ENCODE data around the gene GFM2.

GFM2 gene

DNA sequence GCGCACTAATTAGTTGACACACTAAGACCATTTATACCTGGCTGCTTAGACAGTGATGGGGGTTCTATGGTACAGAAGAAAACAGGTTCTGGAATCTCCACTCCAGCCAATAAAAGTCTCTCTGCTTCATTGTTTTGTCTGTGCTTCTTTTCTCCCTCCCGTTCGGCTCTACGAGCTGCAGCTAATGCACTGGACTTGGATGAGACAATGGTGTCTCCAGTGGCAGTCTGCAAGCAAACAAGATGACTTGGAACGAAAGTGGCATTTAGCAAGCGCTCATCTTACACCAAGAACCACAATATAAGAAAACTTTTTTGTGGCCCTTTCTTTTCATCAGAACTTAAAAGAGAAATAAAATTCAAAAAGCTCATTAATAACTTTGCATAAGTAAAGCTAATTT lies 30.2 kb downstream of the GFM2 start:
- Histone ChIP-seq H3K9ac (ENCODE audit: low read length) (no peak overlapping the region), H3K9me3 (ENCODE audit: control insufficient read depth, low read length) (no peaks in the 10 kb centered on the region), H3K79me1 (replicated peaks; ENCODE audit: low read length, poor library complexity, severe bottlenecking) (no peaks in the 10 kb centered on the region), H3K23ac (ENCODE audit: low read length in 2 of 2) (no peak overlapping the region), H2BK5ac (ENCODE audit: low read depth, low read length, poor library complexity, severe bottlenecking) (no peak overlapping the region), H3K27me3 (ENCODE audit: control insufficient read depth in 1 of 2, insufficient read depth in 1 of 2, low read length in 2 of 2) (no peaks in the 10 kb centered on the region), H2BK15ac (ENCODE audit: low read depth, poor library complexity, severe bottlenecking) (no peak overlapping the region), H4K8ac (ENCODE audit: low read length) (no peak overlapping the region), H4K91ac (ENCODE audit: low read length) (no peak overlapping the region), H3K36me3 (ENCODE audit: control insufficient read depth in 1 of 2, insufficient read depth in 2 of 2, low read depth in 1 of 2, low read length in 2 of 2) (peaks cover 3 to 92% of the 10 kb centered on the region in 2 experiments), H2BK12ac (ENCODE audit: low read length in 2 of 2) (no peak overlapping the region), H3K18ac (ENCODE audit: low read depth in 1 of 2, low read length in 2 of 2) (no peak overlapping the region), H3K4me3 (ENCODE audit: insufficient read depth in 1 of 2, low read depth in 1 of 2, low read length in 2 of 2) (no peak overlapping the region), H3K4ac (ENCODE audit: low read depth in 1 of 2, low read length in 2 of 2) (no peak overlapping the region), H3K27ac (ENCODE audit: low read length, poor library complexity, severe bottlenecking) (no peak overlapping the region), H2BK120ac (ENCODE audit: low read depth, low read length) (no peak overlapping the region), H3K14ac (ENCODE audit: low read length in 2 of 2) (no peak overlapping the region), H2AK5ac (ENCODE audit: low read length, severe bottlenecking) (no peak overlapping the region), H2AFZ (ENCODE audit: low read depth, low read length) (no peak overlapping the region), H3K4me2 (ENCODE audit: low read length, poor library complexity, severe bottlenecking) (no peak overlapping the region), H3K4me1 (ENCODE audit: control insufficient read depth, insufficient read depth, low read depth, low read length) (no peaks in the 10 kb centered on the region)
- DNase-seq, result no peak
- WGBS, result 97% methylated on average over 5 of the region's 6 CpGs

GRCh38 chr5:74725331-74725730 lies 41.6 kb downstream of the GFM2 start:
- WGBS, result 95% methylated on average over 1 of the region's 1 CpG

DNA sequence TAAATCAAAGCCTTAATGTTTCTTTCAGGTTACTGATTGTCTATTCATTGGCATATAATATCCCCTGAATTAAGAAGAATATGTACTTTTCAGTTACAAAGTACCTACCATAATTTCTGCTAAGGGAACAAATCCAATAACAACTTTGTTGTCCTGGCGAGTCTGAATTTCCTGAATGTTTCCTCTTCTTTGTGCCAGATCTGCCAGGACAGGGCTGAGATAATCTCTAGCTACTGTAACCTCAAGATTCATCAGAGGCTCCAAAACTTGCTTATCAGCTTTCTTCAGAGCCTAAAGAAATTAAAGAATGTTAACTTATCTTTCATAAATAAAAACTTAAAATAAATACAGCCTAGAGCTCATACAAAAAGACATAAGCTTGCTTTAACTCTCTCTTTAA lies 44.6 kb downstream of the GFM2 start:
- Histone ChIP-seq H3K27me3 (ENCODE audit: control insufficient read depth in 1 of 2, insufficient read depth in 1 of 2, low read length in 2 of 2) (no peaks in the 10 kb centered on the region), H2BK120ac (ENCODE audit: low read depth, low read length) (no peak overlapping the region), H3K23ac (ENCODE audit: low read length in 2 of 2) (no peak overlapping the region), H3K4me3 (ENCODE audit: insufficient read depth in 1 of 2, low read depth in 1 of 2, low read length in 2 of 2) (no peak overlapping the region), H3K36me3 (ENCODE audit: control insufficient read depth in 1 of 2, insufficient read depth in 2 of 2, low read depth in 1 of 2, low read length in 2 of 2) (peaks cover 2 to 96% of the 10 kb centered on the region in 2 experiments), H3K9ac (ENCODE audit: low read length) (no peak overlapping the region), H3K9me3 (ENCODE audit: control insufficient read depth, low read length) (no peaks in the 10 kb centered on the region), H3K79me1 (replicated peaks; ENCODE audit: low read length, poor library complexity, severe bottlenecking) (peaks cover 4% of the 10 kb centered on the region), H2BK15ac (ENCODE audit: low read depth, poor library complexity, severe bottlenecking) (no peak overlapping the region), H4K8ac (ENCODE audit: low read length) (no peak overlapping the region), H3K4me1 (ENCODE audit: control insufficient read depth, insufficient read depth, low read depth, low read length) (no peaks in the 10 kb centered on the region), H3K27ac (ENCODE audit: low read length, poor library complexity, severe bottlenecking) (no peak overlapping the region), H2AFZ (ENCODE audit: low read depth, low read length) (no peak overlapping the region), H3K14ac (ENCODE audit: low read length in 2 of 2) (no peak overlapping the region), H4K91ac (ENCODE audit: low read length) (no peak overlapping the region), H2AK5ac (ENCODE audit: low read length, severe bottlenecking) (no peak overlapping the region), H2BK12ac (ENCODE audit: low read length in 2 of 2) (no peak overlapping the region), H3K18ac (ENCODE audit: low read depth in 1 of 2, low read length in 2 of 2) (no peak overlapping the region), H3K4ac (ENCODE audit: low read depth in 1 of 2, low read length in 2 of 2) (no peak overlapping the region), H3K4me2 (ENCODE audit: low read length, poor library complexity, severe bottlenecking) (no peak overlapping the region), H2BK5ac (ENCODE audit: low read depth, low read length, poor library complexity, severe bottlenecking) (no peak overlapping the region)
- DNase-seq, result no peak
- 96% methylated on average over 1 of the region's 1 CpG for WGBS

More at GRCh38 chr5:74725331-74725730, 41.6 kb downstream of the GFM2 start:
- H3K4ac ChIP-seq (ENCODE audit: low read depth in 1 of 2, low read length in 2 of 2), result no peak overlapping the region
- no peaks in the 10 kb centered on the region for H3K27me3 ChIP-seq (ENCODE audit: control insufficient read depth in 1 of 2, insufficient read depth in 1 of 2, low read length in 2 of 2)
- H3K14ac ChIP-seq (ENCODE audit: low read length in 2 of 2), result no peak overlapping the region
- H3K4me2 ChIP-seq (ENCODE audit: low read length, poor library complexity, severe bottlenecking), result no peak overlapping the region
- H3K9ac ChIP-seq (ENCODE audit: low read length), result no peak overlapping the region
- DNase-seq, result no peak
- H3K36me3 ChIP-seq (ENCODE audit: control insufficient read depth in 1 of 2, insufficient read depth in 2 of 2, low read depth in 1 of 2, low read length in 2 of 2), result peaks cover 2 to 98% of the 10 kb centered on the region in 2 experiments
- H3K4me3 ChIP-seq (ENCODE audit: insufficient read depth in 1 of 2, low read depth in 1 of 2, low read length in 2 of 2), result no peak overlapping the region
- H3K18ac ChIP-seq (ENCODE audit: low read depth in 1 of 2, low read length in 2 of 2), result no peak overlapping the region
- peaks cover 1% of the 10 kb centered on the region for H3K79me1 ChIP-seq (replicated peaks; ENCODE audit: low read length, poor library complexity, severe bottlenecking)
- H2BK5ac ChIP-seq (ENCODE audit: low read depth, low read length, poor library complexity, severe bottlenecking), result no peak overlapping the region
- no peaks in the 10 kb centered on the region for H3K4me1 ChIP-seq (ENCODE audit: control insufficient read depth, insufficient read depth, low read depth, low read length)
- H4K8ac ChIP-seq (ENCODE audit: low read length), result no peak overlapping the region
- no peak overlapping the region for H2BK120ac ChIP-seq (ENCODE audit: low read depth, low read length)
- no peak overlapping the region for H2AFZ ChIP-seq (ENCODE audit: low read depth, low read length)
- H3K9me3 ChIP-seq (ENCODE audit: control insufficient read depth, low read length), result no peaks in the 10 kb centered on the region
- no peak overlapping the region for H3K23ac ChIP-seq (ENCODE audit: low read length in 2 of 2)
- H2BK15ac ChIP-seq (ENCODE audit: low read depth, poor library complexity, severe bottlenecking), result no peak overlapping the region
- H2BK12ac ChIP-seq (ENCODE audit: low read length in 2 of 2), result no peak overlapping the region
- no peak overlapping the region for H3K27ac ChIP-seq (ENCODE audit: low read length, poor library complexity, severe bottlenecking)
- no peak overlapping the region for H2AK5ac ChIP-seq (ENCODE audit: low read length, severe bottlenecking)
- no peak overlapping the region for H4K91ac ChIP-seq (ENCODE audit: low read length)

- 67% methylated on average over 1 of the region's 1 CpG for WGBS
- H3K27me3 ChIP-seq (ENCODE audit: control insufficient read depth in 1 of 2, insufficient read depth in 1 of 2, low read length in 2 of 2), result no peaks in the 10 kb centered on the region
- H3K4me1 ChIP-seq (ENCODE audit: control insufficient read depth, insufficient read depth, low read depth, low read length), result no peaks in the 10 kb centered on the region
- H3K4ac ChIP-seq (ENCODE audit: low read depth in 1 of 2, low read length in 2 of 2), result no peak overlapping the region
- no peak overlapping the region for H3K14ac ChIP-seq (ENCODE audit: low read length in 2 of 2)
- no peak overlapping the region for H2BK12ac ChIP-seq (ENCODE audit: low read length in 2 of 2)
- no peaks in the 10 kb centered on the region for H3K9me3 ChIP-seq (ENCODE audit: control insufficient read depth, low read length)
- H2AK5ac ChIP-seq (ENCODE audit: low read length, severe bottlenecking), result no peak overlapping the region
- H3K23ac ChIP-seq (ENCODE audit: low read length in 2 of 2), result no peak overlapping the region
- DNase-seq, result no peak
- no peak overlapping the region for H3K4me2 ChIP-seq (ENCODE audit: low read length, poor library complexity, severe bottlenecking)
- no peak overlapping the region for H2AFZ ChIP-seq (ENCODE audit: low read depth, low read length)
- H3K9ac ChIP-seq (ENCODE audit: low read length), result no peak overlapping the region
- H4K91ac ChIP-seq (ENCODE audit: low read length), result no peak overlapping the region
- H3K79me1 ChIP-seq (replicated peaks; ENCODE audit: low read length, poor library complexity, severe bottlenecking), result peaks cover 3% of the 10 kb centered on the region
- no peak overlapping the region for H3K27ac ChIP-seq (ENCODE audit: low read length, poor library complexity, severe bottlenecking)
- no peak overlapping the region for H3K4me3 ChIP-seq (ENCODE audit: insufficient read depth in 1 of 2, low read depth in 1 of 2, low read length in 2 of 2)
- no peak overlapping the region for H2BK120ac ChIP-seq (ENCODE audit: low read depth, low read length)
- no peak overlapping the region for H3K18ac ChIP-seq (ENCODE audit: low read depth in 1 of 2, low read length in 2 of 2)
- H4K8ac ChIP-seq (ENCODE audit: low read length), result no peak overlapping the region
- no peak overlapping the region for H2BK5ac ChIP-seq (ENCODE audit: low read depth, low read length, poor library complexity, severe bottlenecking)
- no peak overlapping the region for H2BK15ac ChIP-seq (ENCODE audit: low read depth, poor library complexity, severe bottlenecking)
- peaks cover 2 to 84% of the 10 kb centered on the region in 2 experiments for H3K36me3 ChIP-seq (ENCODE audit: control insufficient read depth in 1 of 2, insufficient read depth in 2 of 2, low read depth in 1 of 2, low read length in 2 of 2)
These were observed 49.3 kb downstream of the GFM2 start for GRCh38 chr5:74717596-74717995.

Measured in mesenchymal stem cell (in vitro differentiated cells and primary cell).